IMR-90 (cell line): ENCODE results near the gene SPARC.
"Not testable (repeated sequence)": the region's sequence is repeated elsewhere in the genome, so short reads cannot be mapped to it uniquely, and the experiment has no call there.

ENCODE experiments used
- CTCF ChIP-seq: conservative IDR thresholded peaks from 2 replicates; pipeline ENCODE4 v1.5.1; 2012; ENCODE audit warnings: mild to moderate bottlenecking, low read depth, low read length, improper control_type of control experiment
- POLR2A ChIP-seq: IDR thresholded peaks from 2 replicates; pipeline ENCODE4 v1.6.1; 2012; ENCODE audit warnings: mild to moderate bottlenecking, low read depth, low read length
- RFX5 ChIP-seq: IDR thresholded peaks from 2 replicates; pipeline ENCODE4 v1.8.0; 2012; ENCODE audit warnings: low read depth, mild to moderate bottlenecking, low read length, moderate library complexity

- TF ChIP-seq CTCF, RFX5, POLR2A: not testable (repeated sequence)
Measured at GRCh38 chr5:151698081-151698480, 11.4 kb upstream of the SPARC start.
